Measurements from ENCODE around the gene UBE2E1. TPM values are rescaled to one million over a fixed set of nuclear protein-coding genes. Genes with fewer than 3 reads are reported as not detected.

The UBE2E1 gene
- total RNA-seq, 6 experiments from 2014 or later: 75.6 to 93.8 (median 84.2) TPM

- TF ChIP-seq CTCF (IDR thresholded peaks at IDR 0.05): no peak
- DNase-seq: no peak
- H3K4me1 Mint-ChIP-seq (ENCODE audit: low read depth): peaks cover 10% of the 10 kb centered on the region
- no peaks in the 10 kb centered on the region for H3K36me3 Mint-ChIP-seq (ENCODE audit: low read depth)
- H3K27me3 Mint-ChIP-seq (ENCODE audit: insufficient read depth): no peaks in the 10 kb centered on the region; the same call in 1 of the 2 replicates
- H3K9me3 Mint-ChIP-seq: no peaks in the 10 kb centered on the region
- H3K4me3 Mint-ChIP-seq: no peak overlapping the region
- H3K27ac Mint-ChIP-seq: no peak overlapping the region
Measured at GRCh38 chr3:23931597-23931996, 125.8 kb downstream of the UBE2E1 start.

GRCh38 chr3:23932571-23932970, 126.8 kb downstream of the UBE2E1 start:
- no peaks in the 10 kb centered on the region for H3K36me3 Mint-ChIP-seq (ENCODE audit: low read depth)
- peaks cover 7% of the 10 kb centered on the region for H3K4me1 Mint-ChIP-seq (ENCODE audit: low read depth)
- H3K9me3 Mint-ChIP-seq: no peaks in the 10 kb centered on the region
- no peak overlapping the region for H3K27ac Mint-ChIP-seq
- no peak for DNase-seq
- TF ChIP-seq CTCF (IDR thresholded peaks at IDR 0.05): no peak
- no peaks in the 10 kb centered on the region; the same call in 1 of the 2 replicates for H3K27me3 Mint-ChIP-seq (ENCODE audit: insufficient read depth)
- no peak overlapping the region for H3K4me3 Mint-ChIP-seq

- TF ChIP-seq CTCF (IDR thresholded peaks at IDR 0.05): no peak
- DNase-seq: no peak
Measured at GRCh38 chr3:23934253-23934652, 128.5 kb downstream of the UBE2E1 start.

GRCh38 chr3:23937296-23937695, 131.5 kb downstream of the UBE2E1 start:
- no peak for DNase-seq
- Mint-ChIP-seq H3K36me3 (ENCODE audit: low read depth) (0 out of 2 replicates have a peak, but pooled peaks cover 5% of the 10 kb centered on the region), H3K4me3 (no peak overlapping the region), H3K4me1 (ENCODE audit: low read depth) (no peaks in the 10 kb centered on the region), H3K9me3 (no peaks in the 10 kb centered on the region), H3K27ac (no peak overlapping the region), H3K27me3 (ENCODE audit: insufficient read depth) (no peaks in the 10 kb centered on the region; the same call in 1 of the 2 replicates)
- TF ChIP-seq CTCF (IDR thresholded peaks at IDR 0.05): no peak

More at GRCh38 chr3:23934253-23934652, 128.5 kb downstream of the UBE2E1 start:
- Mint-ChIP-seq H3K4me1 (ENCODE audit: low read depth) (no peaks in the 10 kb centered on the region), H3K36me3 (ENCODE audit: low read depth) (0 out of 2 replicates have a peak, but pooled peaks cover 5% of the 10 kb centered on the region), H3K27me3 (ENCODE audit: insufficient read depth) (no peaks in the 10 kb centered on the region; the same call in 1 of the 2 replicates), H3K9me3 (no peaks in the 10 kb centered on the region), H3K27ac (no peak overlapping the region), H3K4me3 (no peak overlapping the region)

GRCh38 chr3:23938688-23939087, 132.9 kb downstream of the UBE2E1 start:
- peaks cover 1% of the 10 kb centered on the region for H3K4me1 Mint-ChIP-seq (ENCODE audit: low read depth)
- no peak for TF ChIP-seq CTCF (IDR thresholded peaks at IDR 0.05)
- DNase-seq: no peak
- no peak overlapping the region for H3K4me3 Mint-ChIP-seq
- H3K27ac Mint-ChIP-seq: no peak overlapping the region
- no peaks in the 10 kb centered on the region; the same call in 1 of the 2 replicates for H3K27me3 Mint-ChIP-seq (ENCODE audit: insufficient read depth)
- H3K9me3 Mint-ChIP-seq: no peaks in the 10 kb centered on the region
- H3K36me3 Mint-ChIP-seq (ENCODE audit: low read depth): 0 out of 2 replicates have a peak, but pooled peaks cover 5% of the 10 kb centered on the region
